Measurements from ENCODE around the gene RAB40B.

RAB40B gene

GRCh38 chr17:82691714-82692113 is 6.8 kb downstream of the RAB40B start:
- DNase-seq: no peak

- DNase-seq: no peak
These were observed 7.6 kb downstream of the RAB40B start for GRCh38 chr17:82690786-82691489.

GRCh38 chr17:82689077-82689476 is 9.4 kb downstream of the RAB40B start:
- DNase-seq: no peak

GRCh38 chr17:82687871-82688270 is 10.6 kb downstream of the RAB40B start:
- DNase-seq: no peak

GRCh38 chr17:82687375-82687861 is 11.1 kb downstream of the RAB40B start:
- DNase-seq: no peak

GRCh38 chr17:82686366-82687324 is 11.9 kb downstream of the RAB40B start:
- no peak for DNase-seq

- no peak for DNase-seq
These were observed 13.2 kb downstream of the RAB40B start for GRCh38 chr17:82685291-82685690.

- DNase-seq: no peak
These were observed 14.2 kb downstream of the RAB40B start for GRCh38 chr17:82684228-82684841.

GRCh38 chr17:82683534-82683933 is 15.0 kb downstream of the RAB40B start:
- no peak for DNase-seq

GRCh38 chr17:82681547-82681946 is 17.0 kb downstream of the RAB40B start:
- no peak for DNase-seq

- DNase-seq: no peak
These were observed 18.7 kb downstream of the RAB40B start for GRCh38 chr17:82679586-82680465.

GRCh38 chr17:82678265-82678891 is 20.1 kb downstream of the RAB40B start:
- DNase-seq: no peak

- no peak for DNase-seq
These were observed 21.1 kb downstream of the RAB40B start for GRCh38 chr17:82677353-82677925.

- no peak for DNase-seq
These were observed 22.8 kb downstream of the RAB40B start for GRCh38 chr17:82675476-82676245.

GRCh38 chr17:82674656-82675475 is 23.6 kb downstream of the RAB40B start:
- DNase-seq: no peak

GRCh38 chr17:82670661-82671450 is 27.6 kb downstream of the RAB40B start:
- DNase-seq: no peak

GRCh38 chr17:82668631-82669099 is 29.8 kb downstream of the RAB40B start:
- peak; percentile 24 for DNase-seq

- no peak for DNase-seq
These were observed 30.4 kb downstream of the RAB40B start for GRCh38 chr17:82668024-82668630.

Measured in activated CD4-positive, alpha-beta T cell treated with anti-CD3 and anti-CD28 coated beads for 1 hour (primary cell).